T47D (cell line): ENCODE measurements around the gene ATP1B1.

Experiments
- DNase-seq, 2 experiments: peaks; one replicate each; pipeline versions ENCODE4 v3.0.0 to v3.0.0-alpha.2; 2011 to 2012; ENCODE audit warnings: low read depth in 1 of 2, low spot score in 1 of 2
- JUND ChIP-seq: IDR thresholded peaks from 2 replicates; pipeline ENCODE4 v1.6.1; 2012; ENCODE audit warnings: low read depth
- in situ Hi-C: cut with HindIII; loops from 2 replicates; pipeline ENCODE4 v1.10.0; 2016; ENCODE audit warnings: low sequenced_read_pairs, low pct_unique_long_range_greater_than_20kb

ATP1B1 gene

GRCh38 chr1:169126335-169126734 lies 19.8 kb downstream of the ATP1B1 start:
- DNase-seq = no peak
- no peak for TF ChIP-seq JUND
- in situ Hi-C loops = no loop called here

- in situ Hi-C loops = no loop called here
- no peak for TF ChIP-seq JUND
- no peak for DNase-seq
Observed at GRCh38 chr1:169127305-169127704, 20.8 kb downstream of the ATP1B1 start.

- DNase-seq = no peak
- TF ChIP-seq JUND = no peak
- in situ Hi-C loops = no loop called here
Observed at GRCh38 chr1:169128562-169128961, 22.1 kb downstream of the ATP1B1 start.

- in situ Hi-C loops = no loop called here
- TF ChIP-seq JUND = no peak
- no peak for DNase-seq
Observed at GRCh38 chr1:169129109-169129784, 22.8 kb downstream of the ATP1B1 start.

GRCh38 chr1:169130683-169131082 lies 24.2 kb downstream of the ATP1B1 start:
- no peak for TF ChIP-seq JUND
- DNase-seq = no peak
- in situ Hi-C loops = no loop called here

- DNase-seq = no peak
- in situ Hi-C loops = no loop called here
- TF ChIP-seq JUND = no peak
Observed at GRCh38 chr1:169132512-169133227, 26.2 kb downstream of the ATP1B1 start.

- no peak for DNase-seq
- in situ Hi-C loops = no loop called here
- no peak for TF ChIP-seq JUND
Observed at GRCh38 chr1:169133228-169133576, 26.7 kb downstream of the ATP1B1 start.

GRCh38 chr1:169133801-169134502 lies 27.5 kb downstream of the ATP1B1 start:
- peak in 1 of 2 experiments; percentile 37 for DNase-seq
- in situ Hi-C loops = no loop called here
- no peak for TF ChIP-seq JUND

- no peak for TF ChIP-seq JUND
- in situ Hi-C loops = no loop called here
- DNase-seq = no peak
Observed at GRCh38 chr1:169137357-169137756, 30.9 kb downstream of the ATP1B1 start.

- in situ Hi-C loops = no loop called here
- no peak for TF ChIP-seq JUND
- DNase-seq = no peak
Observed at GRCh38 chr1:169138866-169139670, 32.6 kb downstream of the ATP1B1 start.

- no peak for TF ChIP-seq JUND
- no peak for DNase-seq
- in situ Hi-C loops = no loop called here
Observed at GRCh38 chr1:169141356-169141755, 34.9 kb downstream of the ATP1B1 start.

- in situ Hi-C loops = no loop called here
- TF ChIP-seq JUND = no peak
- no peak for DNase-seq
Observed at GRCh38 chr1:169142129-169142528, 35.6 kb downstream of the ATP1B1 start.
